Uterus (tissue), 4 donors: ENCODE measurements around the gene PAK1. TPM values are rescaled to one million over a fixed set of nuclear protein-coding genes. Genes with fewer than 3 reads are reported as not detected.

ENCODE experiments used
- DNase-seq, 2 donors: peaks; one replicate each; pipeline ENCODE4 v3.0.0-alpha.2; 2019 to 2020
- H3K27ac ChIP-seq, 2 donors: fragments of 200-600 bp; sonication (generic); 1 replicate in 1 of 2; 2 replicates in 1 of 2; pipeline ENCODE4 v1.5.1; 2016 to 2018
- H3K27me3 ChIP-seq, 2 donors: fragments of 200-600 bp; sonication (generic); one replicate each; pipeline ENCODE4 v1.5.1; 2018 to 2019; ENCODE audit warnings: control low read depth in 1 of 2
- H3K36me3 ChIP-seq, 2 donors: fragments of 200-600 bp; sonication (generic); one replicate each; pipeline ENCODE4 v1.5.1; 2019; ENCODE audit warnings: control low read depth in 1 of 2
- H3K4me1 ChIP-seq, 2 donors: fragments of 200-600 bp; sonication (generic); one replicate each; pipeline ENCODE4 v1.5.1; 2018 to 2019; ENCODE audit warnings: control low read depth in 1 of 2
- H3K4me3 ChIP-seq, 2 donors: fragments of 200-600 bp; sonication (generic); 1 replicate in 1 of 2; 2 replicates in 1 of 2; pipeline ENCODE4 v1.5.1; 2018 to 2019; ENCODE audit warnings: mild to moderate bottlenecking in 1 of 2
- H3K9me3 ChIP-seq, 2 donors: fragments of 200-600 bp; sonication (generic); one replicate each; pipeline ENCODE4 v1.5.1; 2019; ENCODE audit warnings: control low read depth in 1 of 2
- POLR2A ChIP-seq, 2 donors: fragments of 450-650 bp; IDR thresholded peaks; one replicate each; pipeline ENCODE4 v1.6.1; 2016; ENCODE audit warnings: antibody characterized with exemption in 2 of 2, mild to moderate bottlenecking in 1 of 2, moderate library complexity in 1 of 2
- intact Hi-C: fragments of 100-400 bp; cut with DNase I; formaldehyde crosslinking; loops from one replicate; pipeline ENCODE4 v1.15.1; 2023; ENCODE audit warnings: low total_unique reads
- total RNA-seq, 4 donors: library from RNA; depleted of rRNA in 3 of 4; stranded (reverse); fragments of >200 nt in 3 of 4; gene quantifications; one replicate each; pipeline versions ENCODE4 v1.1.0 to v1.2.4, GENCODE V29; 2014 to 2023
- TF ChIP-seq, protein P1 (sequence below), 4 experiments: fragments of 200-600 bp in 2 of 4; fragments of 450-650 bp in 2 of 4; sonication (generic) in 2 of 4; IDR thresholded peaks; one replicate each; pipeline ENCODE4 v1.5.1; 2016 to 2019; ENCODE audit warnings: antibody characterized with exemption in 4 of 4, mild to moderate bottlenecking in 2 of 4, moderate library complexity in 1 of 4
- donor health status: DM: yes; HTN: yes; CAD: no.

PAK1 gene
- total RNA-seq, 4 donors from 2014 or later, result 17.4 to 55.2 (median 35.7) TPM

GRCh38 chr11:77424644-77425043, 49.2 kb downstream of the PAK1 start:
- no peak for TF ChIP-seq POLR2A (IDR thresholded peaks at IDR 0.05)
- TF ChIP-seq, protein P1, sequence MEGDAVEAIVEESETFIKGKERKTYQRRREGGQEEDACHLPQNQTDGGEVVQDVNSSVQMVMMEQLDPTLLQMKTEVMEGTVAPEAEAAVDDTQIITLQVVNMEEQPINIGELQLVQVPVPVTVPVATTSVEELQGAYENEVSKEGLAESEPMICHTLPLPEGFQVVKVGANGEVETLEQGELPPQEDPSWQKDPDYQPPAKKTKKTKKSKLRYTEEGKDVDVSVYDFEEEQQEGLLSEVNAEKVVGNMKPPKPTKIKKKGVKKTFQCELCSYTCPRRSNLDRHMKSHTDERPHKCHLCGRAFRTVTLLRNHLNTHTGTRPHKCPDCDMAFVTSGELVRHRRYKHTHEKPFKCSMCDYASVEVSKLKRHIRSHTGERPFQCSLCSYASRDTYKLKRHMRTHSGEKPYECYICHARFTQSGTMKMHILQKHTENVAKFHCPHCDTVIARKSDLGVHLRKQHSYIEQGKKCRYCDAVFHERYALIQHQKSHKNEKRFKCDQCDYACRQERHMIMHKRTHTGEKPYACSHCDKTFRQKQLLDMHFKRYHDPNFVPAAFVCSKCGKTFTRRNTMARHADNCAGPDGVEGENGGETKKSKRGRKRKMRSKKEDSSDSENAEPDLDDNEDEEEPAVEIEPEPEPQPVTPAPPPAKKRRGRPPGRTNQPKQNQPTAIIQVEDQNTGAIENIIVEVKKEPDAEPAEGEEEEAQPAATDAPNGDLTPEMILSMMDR (IDR thresholded peaks at IDR 0.05), result no peak
- Histone ChIP-seq H3K36me3 (no peaks in the 10 kb centered on the region), H3K4me1 (no peaks in the 10 kb centered on the region), H3K4me3 (no peak overlapping the region), H3K9me3 (no peaks in the 10 kb centered on the region), H3K27ac (no peak overlapping the region), H3K27me3 (no peaks in the 10 kb centered on the region)
- no peak for DNase-seq
- intact Hi-C loops, result no loop called here

- Histone ChIP-seq H3K9me3 (no peaks in the 10 kb centered on the region), H3K27ac (no peak overlapping the region), H3K27me3 (no peaks in the 10 kb centered on the region), H3K36me3 (no peaks in the 10 kb centered on the region), H3K4me1 (no peaks in the 10 kb centered on the region), H3K4me3 (no peak overlapping the region)
- no peak for DNase-seq
- intact Hi-C loops, result no loop called here
- no peak for TF ChIP-seq POLR2A (IDR thresholded peaks at IDR 0.05)
- TF ChIP-seq, protein P1 (IDR thresholded peaks at IDR 0.05), result no peak
Measured at GRCh38 chr11:77423624-77424023, 50.3 kb downstream of the PAK1 start.

GRCh38 chr11:77422687-77423086, 51.2 kb downstream of the PAK1 start:
- H3K36me3 ChIP-seq, result no peaks in the 10 kb centered on the region
- no peaks in the 10 kb centered on the region for H3K27me3 ChIP-seq
- no peaks in the 10 kb centered on the region for H3K4me1 ChIP-seq
- DNase-seq, result no peak
- no peaks in the 10 kb centered on the region for H3K9me3 ChIP-seq
- intact Hi-C loops, result no loop called here
- H3K4me3 ChIP-seq, result no peak overlapping the region
- no peak overlapping the region for H3K27ac ChIP-seq
- TF ChIP-seq, protein P1 (IDR thresholded peaks at IDR 0.05), result no peak
- TF ChIP-seq POLR2A (IDR thresholded peaks at IDR 0.05), result no peak

- H3K9me3 ChIP-seq, result no peaks in the 10 kb centered on the region
- H3K4me3 ChIP-seq, result no peak overlapping the region
- intact Hi-C loops, result no loop called here
- no peaks in the 10 kb centered on the region for H3K27me3 ChIP-seq
- H3K4me1 ChIP-seq, result no peaks in the 10 kb centered on the region
- no peaks in the 10 kb centered on the region for H3K36me3 ChIP-seq
- TF ChIP-seq POLR2A (IDR thresholded peaks at IDR 0.05), result no peak
- TF ChIP-seq, protein P1 (IDR thresholded peaks at IDR 0.05), result no peak
- no peak for DNase-seq
- H3K27ac ChIP-seq, result no peak overlapping the region
Measured at GRCh38 chr11:77421041-77421723, 52.7 kb downstream of the PAK1 start.

- intact Hi-C loops, result no loop called here
- Histone ChIP-seq H3K27me3 (no peaks in the 10 kb centered on the region), H3K27ac (no peak overlapping the region)
Measured at GRCh38 chr11:77418971-77419597, 54.8 kb downstream of the PAK1 start.

More at GRCh38 chr11:77418971-77419597, 54.8 kb downstream of the PAK1 start:
- TF ChIP-seq, protein P1 (IDR thresholded peaks at IDR 0.05), result no peak
- no peak for TF ChIP-seq POLR2A (IDR thresholded peaks at IDR 0.05)
- Histone ChIP-seq H3K4me1 (no peaks in the 10 kb centered on the region), H3K4me3 (no peak overlapping the region), H3K36me3 (no peaks in the 10 kb centered on the region), H3K9me3 (no peaks in the 10 kb centered on the region)
- DNase-seq, result no peak
